Measurements from ENCODE around the gene VRK1. TPM values are rescaled to one million over a fixed set of nuclear protein-coding genes. Genes with fewer than 3 reads are reported as not detected.

Gene VRK1
- total RNA-seq, 1 donor, result 34.0 TPM

DNA sequence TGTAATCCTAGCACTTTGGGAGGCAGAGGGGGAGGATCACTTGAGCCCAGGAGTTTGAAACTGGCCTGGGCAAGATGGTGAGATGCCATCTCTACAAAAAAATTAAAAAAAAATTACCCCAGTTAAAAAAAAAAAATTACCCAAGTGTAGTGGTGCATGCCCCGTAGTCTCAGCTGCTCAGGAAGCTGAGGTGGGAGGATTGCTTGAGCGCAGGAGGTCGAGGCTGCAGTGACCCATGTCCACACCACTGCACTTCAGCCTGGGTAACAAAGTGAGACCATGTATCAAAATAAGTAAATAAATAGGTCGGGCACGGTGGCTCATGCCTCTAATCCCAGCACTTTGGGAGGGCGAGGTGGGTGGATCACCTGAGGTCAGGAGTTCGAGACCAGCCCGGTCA, 128.8 kb downstream of the VRK1 start:
- no peak for TF ChIP-seq CTCF (IDR thresholded peaks at IDR 0.05; ENCODE audit: insufficient read depth, low read length)
- DNase-seq (ENCODE audit: low read depth), result no peak
- no peak overlapping the region for H3K4me3 ChIP-seq (ENCODE audit: low read depth, low read length)

DNA sequence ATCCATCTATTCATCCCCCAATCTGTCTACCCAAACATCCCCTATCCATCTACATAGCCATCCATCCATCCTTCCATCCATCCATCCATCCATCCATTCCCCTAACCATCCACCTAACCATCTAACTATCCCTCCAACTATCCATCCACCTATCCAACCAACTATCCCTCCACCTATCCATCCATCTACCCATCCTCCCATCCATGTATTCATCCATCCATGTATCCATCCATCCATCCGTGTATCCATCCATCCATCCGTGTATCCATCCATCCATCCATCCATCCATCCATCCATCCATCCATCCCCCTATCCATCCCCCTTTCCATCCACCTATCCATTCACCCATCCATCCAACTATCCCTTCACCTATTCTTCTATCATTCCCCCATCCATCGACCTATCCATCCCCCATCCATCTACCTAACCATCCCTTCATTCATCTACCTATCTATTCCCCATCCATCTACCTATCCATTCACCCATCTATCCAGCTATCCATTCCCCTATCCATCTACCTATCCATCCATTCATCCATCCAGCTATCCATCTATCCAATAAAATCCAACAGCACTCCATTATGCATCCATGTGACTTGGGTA, 131.7 kb downstream of the VRK1 start:
- H3K4me3 ChIP-seq (ENCODE audit: low read depth, low read length), result no peak overlapping the region
- no peak for DNase-seq (ENCODE audit: low read depth)
- TF ChIP-seq CTCF (IDR thresholded peaks at IDR 0.05; ENCODE audit: insufficient read depth, low read length), result no peak

DNA sequence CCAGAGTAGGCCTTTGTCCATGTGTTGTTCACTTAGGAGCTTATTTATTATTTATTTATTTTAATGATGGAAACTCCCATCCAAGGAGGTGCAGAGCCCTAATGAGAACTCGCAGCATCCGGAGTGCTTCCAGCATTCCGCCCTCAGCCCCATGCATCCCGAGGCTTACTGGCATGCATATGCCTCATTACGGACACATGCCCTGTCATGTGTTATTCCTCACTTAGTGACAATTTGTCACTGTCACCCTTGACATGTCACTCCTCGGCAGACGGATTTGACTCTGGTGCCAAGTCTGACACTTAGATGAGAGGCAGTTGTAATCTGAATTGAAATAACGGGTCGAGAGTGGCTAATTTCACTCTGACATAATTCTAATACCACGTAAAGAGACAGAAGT, 132.8 kb downstream of the VRK1 start:
- DNase-seq (ENCODE audit: low read depth), result no peak
- no peak for TF ChIP-seq CTCF (IDR thresholded peaks at IDR 0.05; ENCODE audit: insufficient read depth, low read length)
- no peak overlapping the region for H3K4me3 ChIP-seq (ENCODE audit: low read depth, low read length)

GRCh38 chr14:96930526-96930925, 133.3 kb downstream of the VRK1 start:
- H3K4me3 ChIP-seq (ENCODE audit: low read depth, low read length), result no peak overlapping the region
- TF ChIP-seq CTCF (IDR thresholded peaks at IDR 0.05; ENCODE audit: insufficient read depth, low read length), result no peak

More at GRCh38 chr14:96930526-96930925, 133.3 kb downstream of the VRK1 start:
- DNase-seq (ENCODE audit: low read depth), result no peak

Measured in fibroblast of the aortic adventitia (primary cell).